Activated B cell treated with CpG ODN at 0.5 μM for 24 hours (primary cell): ENCODE measurements around the gene LRIF1. TPM values are rescaled to one million over a fixed set of nuclear protein-coding genes. Genes with fewer than 3 reads are reported as not detected.
"Not testable (repeated sequence)": the region's sequence is repeated elsewhere in the genome, so short reads cannot be mapped to it uniquely, and the experiment has no call there.

ENCODE experiments used
- ATAC-seq: fragments of 200-7000 bp; cut with Tn5 transposase; one replicate; pipeline ENCODE4 v1.10.0; 2021; ENCODE audit warnings: low read depth, mild to moderate bottlenecking, moderate library complexity
- CTCF ChIA-PET: fragments of 350-600 bp; sonication (Branson Sonifier 250); formaldehyde crosslinking; loops from one replicate; lab custom pipeline; 2021; ENCODE audit warnings: antibody characterized with exemption; lab: Charles Lee
- POLR2A ChIA-PET: fragments of 350-600 bp; sonication (Branson Sonifier 250); formaldehyde crosslinking; loops from one replicate; lab custom pipeline; 2021; ENCODE audit warnings: antibody characterized with exemption; lab: Charles Lee
- DNase-seq: peaks from one replicate; pipeline ENCODE4 v3.0.0; 2022
- H3K27ac Mint-ChIP-seq: one replicate; pipeline ENCODE4 v1.8.0; 2020; ENCODE audit warnings: mixed read lengths
- H3K27me3 Mint-ChIP-seq: one replicate; pipeline ENCODE4 v1.8.0; 2021; ENCODE audit warnings: mixed read lengths
- H3K36me3 Mint-ChIP-seq: one replicate; pipeline ENCODE4 v1.8.0; 2021; ENCODE audit warnings: low read depth, mixed read lengths
- H3K4me1 Mint-ChIP-seq: one replicate; pipeline ENCODE4 v1.8.0; 2021; ENCODE audit warnings: mixed read lengths
- H3K4me3 Mint-ChIP-seq: one replicate; pipeline ENCODE4 v1.8.0; 2020; ENCODE audit warnings: mild to moderate bottlenecking, mixed read lengths
- H3K9me3 Mint-ChIP-seq: one replicate; pipeline ENCODE4 v1.8.0; 2020; ENCODE audit warnings: mixed read lengths
- intact Hi-C: fragments of 100-400 bp; cut with micrococcal nuclease; formaldehyde crosslinking; loops from one replicate; pipeline ENCODE4 v1.15.1; 2024
- total RNA-seq: library from RNA; stranded (reverse); gene quantifications from 2 replicates; pipeline ENCODE4 v1.2.3, GENCODE V29; 2022
- TF ChIP-seq, protein P1 (sequence below): fragments of 200-600 bp; IDR thresholded peaks from one replicate; pipeline ENCODE4 v1.8.0; 2022; ENCODE audit warnings: antibody characterized with exemption, mild to moderate bottlenecking

The LRIF1 gene
- total RNA-seq, 1 donor from 2014 or later: 17.0 TPM

- no peak overlapping the region for H3K4me3 Mint-ChIP-seq
- ChIA-PET POLR2A (no interaction called here), CTCF (no interaction called here)
- H3K27ac Mint-ChIP-seq: no peak overlapping the region
- H3K36me3 Mint-ChIP-seq: peaks cover 20% of the 10 kb centered on the region
- no peak for ATAC-seq
- TF ChIP-seq, protein P1, sequence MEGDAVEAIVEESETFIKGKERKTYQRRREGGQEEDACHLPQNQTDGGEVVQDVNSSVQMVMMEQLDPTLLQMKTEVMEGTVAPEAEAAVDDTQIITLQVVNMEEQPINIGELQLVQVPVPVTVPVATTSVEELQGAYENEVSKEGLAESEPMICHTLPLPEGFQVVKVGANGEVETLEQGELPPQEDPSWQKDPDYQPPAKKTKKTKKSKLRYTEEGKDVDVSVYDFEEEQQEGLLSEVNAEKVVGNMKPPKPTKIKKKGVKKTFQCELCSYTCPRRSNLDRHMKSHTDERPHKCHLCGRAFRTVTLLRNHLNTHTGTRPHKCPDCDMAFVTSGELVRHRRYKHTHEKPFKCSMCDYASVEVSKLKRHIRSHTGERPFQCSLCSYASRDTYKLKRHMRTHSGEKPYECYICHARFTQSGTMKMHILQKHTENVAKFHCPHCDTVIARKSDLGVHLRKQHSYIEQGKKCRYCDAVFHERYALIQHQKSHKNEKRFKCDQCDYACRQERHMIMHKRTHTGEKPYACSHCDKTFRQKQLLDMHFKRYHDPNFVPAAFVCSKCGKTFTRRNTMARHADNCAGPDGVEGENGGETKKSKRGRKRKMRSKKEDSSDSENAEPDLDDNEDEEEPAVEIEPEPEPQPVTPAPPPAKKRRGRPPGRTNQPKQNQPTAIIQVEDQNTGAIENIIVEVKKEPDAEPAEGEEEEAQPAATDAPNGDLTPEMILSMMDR: no peak
- intact Hi-C loops: no loop called here
- no peak for DNase-seq
- H3K9me3 Mint-ChIP-seq: peaks cover 34% of the 10 kb centered on the region
- no peaks in the 10 kb centered on the region for H3K27me3 Mint-ChIP-seq
- H3K4me1 Mint-ChIP-seq: no peaks in the 10 kb centered on the region
Observed at GRCh38 chr1:110936567-110936966, 27.2 kb downstream of the LRIF1 start.

DNA sequence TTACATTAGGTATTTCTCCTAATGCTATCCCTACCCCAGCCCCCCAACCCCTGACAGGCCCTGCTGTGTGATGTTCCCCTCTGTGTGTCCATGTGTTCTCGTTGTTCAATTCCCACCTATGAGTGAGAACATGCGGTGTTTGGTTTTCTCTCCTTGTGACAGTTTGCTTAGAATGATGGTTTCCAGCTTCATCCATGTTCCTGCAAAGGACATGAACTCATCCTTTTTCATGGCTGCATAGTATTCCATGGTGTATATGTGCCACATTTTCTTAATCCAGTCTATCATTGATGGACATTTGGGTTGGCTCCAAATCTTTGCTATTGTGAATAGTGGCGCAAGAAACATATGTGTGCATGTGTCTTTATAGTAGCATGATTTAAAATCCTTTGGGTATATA is 32.6 kb downstream of the LRIF1 start:
- CTCF ChIA-PET, H3K4me1 Mint-ChIP-seq: not testable (repeated sequence)

DNA sequence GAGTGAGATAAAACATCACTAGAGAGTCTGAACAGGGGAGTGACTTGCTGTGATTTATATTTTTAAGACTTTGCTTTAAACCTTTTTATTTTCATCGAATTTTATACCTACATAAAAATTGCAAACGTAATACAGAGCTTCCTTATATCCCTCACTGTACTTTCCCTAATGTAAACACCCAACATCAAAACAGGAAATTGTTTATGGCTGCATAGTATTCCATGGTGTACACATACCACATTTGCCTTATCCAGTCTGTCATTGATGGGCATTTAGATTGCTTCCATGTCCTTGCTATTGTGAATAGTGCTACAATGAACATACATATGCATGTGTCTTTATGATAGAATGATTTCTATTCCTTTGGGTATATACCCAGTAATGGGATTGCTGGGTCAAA is 34.8 kb downstream of the LRIF1 start:
- CTCF ChIA-PET: no interaction called here
- ATAC-seq (no peak), DNase-seq (no peak)
- H3K36me3 Mint-ChIP-seq: peaks cover 8% of the 10 kb centered on the region
- H3K9me3 Mint-ChIP-seq: peaks cover 18% of the 10 kb centered on the region
- H3K4me1 Mint-ChIP-seq: peaks cover 5% of the 10 kb centered on the region
- no peaks in the 10 kb centered on the region for H3K27me3 Mint-ChIP-seq
- TF ChIP-seq, protein P1: no peak
- intact Hi-C loops: no loop called here
- POLR2A ChIA-PET: no interaction called here
- no peak overlapping the region for H3K4me3 Mint-ChIP-seq
- H3K27ac Mint-ChIP-seq: no peak overlapping the region

More for the DNA sequence above, 32.6 kb downstream of the LRIF1 start:
- Mint-ChIP-seq H3K9me3 (peaks cover 28% of the 10 kb centered on the region), H3K36me3 (peaks cover 14% of the 10 kb centered on the region)
- H3K27me3 Mint-ChIP-seq, ATAC-seq, POLR2A ChIA-PET, H3K4me3 Mint-ChIP-seq, intact Hi-C loops, DNase-seq, H3K27ac Mint-ChIP-seq: not testable (repeated sequence)

DNA sequence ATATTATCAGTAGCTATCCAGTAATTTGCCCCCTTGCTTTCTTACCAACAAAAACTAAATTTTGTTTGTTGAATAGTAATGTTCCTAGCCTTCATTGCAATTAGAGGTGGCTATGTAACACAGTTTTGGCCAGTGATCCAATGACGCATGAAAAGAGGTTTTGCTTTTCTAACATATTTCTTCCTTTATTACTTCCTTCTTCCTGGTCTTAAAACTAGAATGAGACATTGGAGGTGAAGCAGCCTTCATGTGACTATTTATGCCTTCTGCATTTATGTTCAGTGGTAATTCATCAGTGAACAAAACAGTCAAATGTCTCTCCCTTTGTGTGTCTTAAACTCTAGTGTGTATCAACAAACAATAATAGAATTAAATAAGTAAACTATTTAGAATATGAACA is 35.5 kb downstream of the LRIF1 start:
- no peaks in the 10 kb centered on the region for H3K27me3 Mint-ChIP-seq
- no peak overlapping the region for H3K4me3 Mint-ChIP-seq
- no peak overlapping the region for H3K27ac Mint-ChIP-seq
- intact Hi-C loops: no loop called here
- ATAC-seq (no peak), DNase-seq (no peak)
- ChIA-PET POLR2A (interaction anchor here (0.8 kb wide), 1 partner anchor 56 kb away, joined by 3 read pairs; no protein-coding TSS in a partner anchor), CTCF (no interaction called here)
- H3K36me3 Mint-ChIP-seq: peaks cover 8% of the 10 kb centered on the region
- TF ChIP-seq, protein P1: no peak
- peaks cover 5% of the 10 kb centered on the region for H3K4me1 Mint-ChIP-seq
- H3K9me3 Mint-ChIP-seq: peaks cover 20% of the 10 kb centered on the region

DNA sequence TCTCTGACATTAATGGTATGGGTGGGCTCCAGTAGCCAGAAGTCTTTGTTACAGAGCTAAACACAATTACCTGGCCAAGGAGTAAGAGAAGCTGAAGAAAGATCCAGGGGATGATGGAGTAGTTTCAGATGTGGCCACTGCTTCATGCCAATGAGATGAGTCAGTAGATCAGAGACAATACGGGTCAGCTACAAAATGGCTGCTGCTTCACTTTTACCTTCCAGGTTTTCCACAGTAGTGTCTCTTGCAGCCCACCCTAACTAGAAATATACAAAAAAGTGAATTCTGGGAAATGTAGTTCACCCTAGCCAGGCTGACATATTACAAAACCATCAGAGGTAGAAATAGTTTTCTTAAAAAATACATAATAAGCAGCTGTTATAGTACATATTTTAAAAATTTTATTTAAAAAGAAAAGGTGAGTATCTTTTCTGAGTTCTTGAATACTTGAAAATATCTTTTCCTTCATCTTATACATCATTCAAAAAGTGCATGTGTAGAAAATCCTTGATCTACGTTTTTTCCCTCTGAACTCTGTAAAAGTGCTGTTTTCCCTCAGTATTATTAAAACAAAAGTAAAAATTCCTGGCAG is 36.1 kb downstream of the LRIF1 start:
- TF ChIP-seq, protein P1: no peak
- ATAC-seq (no peak), DNase-seq (no peak)
- intact Hi-C loops: no loop called here
- no peak overlapping the region for H3K27ac Mint-ChIP-seq
- peaks cover 8% of the 10 kb centered on the region for H3K36me3 Mint-ChIP-seq
- H3K27me3 Mint-ChIP-seq: no peaks in the 10 kb centered on the region
- no peak overlapping the region for H3K4me3 Mint-ChIP-seq
- ChIA-PET POLR2A (interaction anchor here (0.8 kb wide), 1 partner anchor 55 kb away, joined by 3 read pairs; no protein-coding TSS in a partner anchor), CTCF (no interaction called here)
- peaks cover 5% of the 10 kb centered on the region for H3K4me1 Mint-ChIP-seq
- H3K9me3 Mint-ChIP-seq: peaks cover 20% of the 10 kb centered on the region

- H3K9me3 Mint-ChIP-seq: peaks cover 7% of the 10 kb centered on the region
- ATAC-seq (no peak), DNase-seq (no peak)
- H3K27me3 Mint-ChIP-seq: no peaks in the 10 kb centered on the region
- peaks cover 3% of the 10 kb centered on the region for H3K4me1 Mint-ChIP-seq
- POLR2A ChIA-PET: no interaction called here
- H3K36me3 Mint-ChIP-seq: peaks cover 8% of the 10 kb centered on the region
- intact Hi-C loops: no loop called here
- TF ChIP-seq, protein P1: no peak
- no peak overlapping the region for H3K4me3 Mint-ChIP-seq
- CTCF ChIA-PET: no interaction called here
- H3K27ac Mint-ChIP-seq: no peak overlapping the region
Observed at GRCh38 chr1:110921953-110922352, 41.8 kb downstream of the LRIF1 start.
